ENCODE data around the gene SMC3.

DNA sequence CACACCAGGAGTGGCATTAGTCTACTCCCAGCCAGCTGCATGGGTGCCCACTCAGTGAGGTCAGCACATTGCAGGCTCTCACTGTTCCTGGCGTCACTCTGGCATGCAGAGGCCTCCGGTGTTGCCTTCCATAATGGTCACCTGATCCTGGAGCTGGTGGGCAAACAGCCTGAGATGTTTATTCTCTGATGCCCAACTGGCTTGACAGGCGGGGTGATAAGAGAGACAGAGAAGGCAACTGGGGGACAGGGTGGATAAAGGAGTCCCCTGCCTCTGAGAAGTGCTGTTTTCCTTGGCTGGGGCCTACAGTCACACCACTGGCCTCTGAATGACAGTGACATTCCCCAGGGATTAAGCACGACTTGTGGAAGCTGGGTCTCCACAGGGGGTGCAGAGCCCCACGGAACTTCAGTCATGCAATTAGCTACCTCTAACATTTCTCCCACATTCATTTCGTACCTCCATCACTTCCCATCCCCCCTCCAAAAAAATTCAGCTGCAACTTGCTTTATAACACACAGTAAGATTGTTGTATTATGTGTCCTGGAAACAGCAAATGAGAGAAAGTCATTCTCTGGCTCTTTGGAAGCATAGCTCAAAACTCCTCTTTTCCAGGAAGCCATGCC is 69.5 kb downstream of the SMC3 start:
- TF ChIP-seq, protein P1, sequence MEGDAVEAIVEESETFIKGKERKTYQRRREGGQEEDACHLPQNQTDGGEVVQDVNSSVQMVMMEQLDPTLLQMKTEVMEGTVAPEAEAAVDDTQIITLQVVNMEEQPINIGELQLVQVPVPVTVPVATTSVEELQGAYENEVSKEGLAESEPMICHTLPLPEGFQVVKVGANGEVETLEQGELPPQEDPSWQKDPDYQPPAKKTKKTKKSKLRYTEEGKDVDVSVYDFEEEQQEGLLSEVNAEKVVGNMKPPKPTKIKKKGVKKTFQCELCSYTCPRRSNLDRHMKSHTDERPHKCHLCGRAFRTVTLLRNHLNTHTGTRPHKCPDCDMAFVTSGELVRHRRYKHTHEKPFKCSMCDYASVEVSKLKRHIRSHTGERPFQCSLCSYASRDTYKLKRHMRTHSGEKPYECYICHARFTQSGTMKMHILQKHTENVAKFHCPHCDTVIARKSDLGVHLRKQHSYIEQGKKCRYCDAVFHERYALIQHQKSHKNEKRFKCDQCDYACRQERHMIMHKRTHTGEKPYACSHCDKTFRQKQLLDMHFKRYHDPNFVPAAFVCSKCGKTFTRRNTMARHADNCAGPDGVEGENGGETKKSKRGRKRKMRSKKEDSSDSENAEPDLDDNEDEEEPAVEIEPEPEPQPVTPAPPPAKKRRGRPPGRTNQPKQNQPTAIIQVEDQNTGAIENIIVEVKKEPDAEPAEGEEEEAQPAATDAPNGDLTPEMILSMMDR (IDR thresholded peaks at IDR 0.05; ENCODE audit: insufficient read depth, low read length, poor library complexity, severe bottlenecking): no peak
- no peak for TF ChIP-seq EZH2phosphoT487 (conservative IDR thresholded peaks at IDR 0.05; ENCODE audit: low read length)

Measured in SU-DHL-6 (cell line).